MV-4-11 (cell line): ENCODE results near the gene ZNF784.

Experiments used
- DNase-seq: peaks from one replicate; lab custom pipeline; 2025; lab: John Stamatoyannopoulos, UW

ZNF784 gene

GRCh38 chr19:55656552-55656951, 32.2 kb upstream of the ZNF784 start:
- no peak for DNase-seq

GRCh38 chr19:55655648-55656040, 31.3 kb upstream of the ZNF784 start:
- DNase-seq: no peak

DNA sequence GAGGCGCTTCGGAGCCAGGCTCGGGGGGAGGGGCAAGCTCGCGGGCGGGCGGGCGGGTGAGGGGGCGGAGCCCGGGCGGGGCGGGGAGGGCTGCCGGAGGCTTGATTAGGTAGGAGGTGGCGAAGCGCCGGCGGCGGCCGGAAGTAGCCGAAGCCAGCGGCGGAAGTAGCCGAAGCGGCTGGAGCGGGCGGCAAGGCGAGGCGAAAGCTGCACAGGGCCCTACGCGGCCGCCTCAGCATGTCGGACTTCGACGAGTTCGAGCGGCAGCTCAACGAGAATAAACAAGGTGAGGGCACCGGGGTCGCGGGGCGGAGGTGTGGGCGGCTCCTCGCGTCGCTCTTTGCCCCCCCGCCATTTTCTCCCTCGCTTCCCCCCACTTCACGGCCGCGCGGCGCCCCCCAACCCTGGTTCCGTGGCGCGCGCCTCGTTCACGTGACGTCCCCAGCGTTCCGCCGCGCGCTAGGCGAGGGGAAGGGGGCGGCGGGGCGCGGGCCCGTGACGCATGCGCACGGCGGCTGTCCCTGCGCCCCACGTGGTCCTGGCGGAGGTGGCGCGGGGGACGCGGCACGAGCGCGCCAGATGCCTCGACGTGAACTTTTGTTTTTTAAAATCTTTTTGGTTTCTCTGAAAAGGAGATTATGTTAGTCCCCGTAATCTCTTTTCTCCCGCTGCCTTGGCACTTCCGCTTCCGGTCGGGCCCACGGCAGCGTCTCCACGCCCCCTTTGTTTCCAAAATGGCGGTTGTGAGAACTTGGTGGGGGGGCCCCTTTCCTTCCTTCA, 30.7 kb upstream of the ZNF784 start, which contains the start of gene U2AF2:
Gene U2AF2 (plus strand): TSS at position 168 of the 780 bp plus-strand sequence. CDS start 70 bp downstream, at position 238.
- DNase-seq: peak; percentile 96

DNA sequence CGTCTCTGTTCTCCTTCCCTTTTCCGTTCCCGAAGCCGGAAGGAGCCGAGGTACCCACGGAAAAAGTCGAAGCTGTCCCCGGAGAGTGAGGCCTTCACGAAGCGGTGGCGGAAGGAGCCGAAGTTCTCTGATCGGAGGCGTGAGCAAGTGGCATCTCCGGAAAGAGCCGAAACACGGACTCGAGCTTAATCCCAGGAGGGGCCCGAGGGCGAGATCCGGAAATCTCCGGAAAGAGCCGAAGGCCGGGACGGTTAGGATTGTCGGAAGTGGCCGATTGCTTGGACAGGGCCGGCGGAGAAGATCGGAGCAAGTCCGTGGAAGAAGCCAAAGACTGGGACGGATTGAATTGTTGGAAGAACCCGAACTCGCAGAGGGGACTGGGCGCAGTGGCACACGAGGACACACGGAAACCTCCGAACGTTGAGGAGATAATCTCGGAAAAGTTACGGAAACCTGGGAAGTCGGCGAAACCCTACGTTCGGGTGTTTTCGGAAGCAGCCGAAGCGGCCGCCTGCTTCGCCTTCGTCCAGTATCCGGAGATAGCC, 30.0 kb upstream of the ZNF784 start:
- DNase-seq: peak; percentile 100

DNA sequence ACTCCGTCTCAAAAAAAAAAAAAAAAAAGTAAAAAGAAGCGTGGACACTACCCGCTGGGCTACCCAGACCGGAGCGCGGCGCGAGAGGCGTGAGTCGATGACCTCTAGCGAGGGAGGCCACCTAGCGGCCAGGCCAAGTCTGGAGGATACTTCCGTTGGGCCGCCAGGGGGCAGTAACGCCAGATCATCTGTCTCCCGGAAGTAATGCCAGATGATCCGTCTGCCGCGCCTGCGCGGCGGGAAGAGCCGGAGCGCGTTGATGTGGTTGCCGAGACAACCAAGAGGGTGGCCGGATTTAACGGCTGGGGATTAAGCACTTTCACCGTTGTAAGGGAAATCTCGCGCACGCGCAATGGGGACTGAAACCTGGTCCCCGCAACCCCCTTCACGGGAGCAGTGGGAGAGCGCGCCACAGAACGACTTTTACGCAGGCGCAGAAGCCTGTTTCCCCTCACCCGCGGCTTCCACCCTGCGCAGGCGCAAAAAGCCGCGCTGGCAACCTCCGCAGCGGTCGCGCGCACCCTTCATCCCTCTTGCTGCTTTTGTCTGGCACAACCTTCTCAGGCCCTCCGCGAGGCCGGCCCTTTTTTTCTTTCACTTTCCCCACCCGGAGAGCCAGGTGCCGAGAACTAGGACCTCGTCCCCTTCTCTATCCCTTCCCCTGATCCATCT, 29.4 kb upstream of the ZNF784 start:
- DNase-seq: peak; percentile 100

DNA sequence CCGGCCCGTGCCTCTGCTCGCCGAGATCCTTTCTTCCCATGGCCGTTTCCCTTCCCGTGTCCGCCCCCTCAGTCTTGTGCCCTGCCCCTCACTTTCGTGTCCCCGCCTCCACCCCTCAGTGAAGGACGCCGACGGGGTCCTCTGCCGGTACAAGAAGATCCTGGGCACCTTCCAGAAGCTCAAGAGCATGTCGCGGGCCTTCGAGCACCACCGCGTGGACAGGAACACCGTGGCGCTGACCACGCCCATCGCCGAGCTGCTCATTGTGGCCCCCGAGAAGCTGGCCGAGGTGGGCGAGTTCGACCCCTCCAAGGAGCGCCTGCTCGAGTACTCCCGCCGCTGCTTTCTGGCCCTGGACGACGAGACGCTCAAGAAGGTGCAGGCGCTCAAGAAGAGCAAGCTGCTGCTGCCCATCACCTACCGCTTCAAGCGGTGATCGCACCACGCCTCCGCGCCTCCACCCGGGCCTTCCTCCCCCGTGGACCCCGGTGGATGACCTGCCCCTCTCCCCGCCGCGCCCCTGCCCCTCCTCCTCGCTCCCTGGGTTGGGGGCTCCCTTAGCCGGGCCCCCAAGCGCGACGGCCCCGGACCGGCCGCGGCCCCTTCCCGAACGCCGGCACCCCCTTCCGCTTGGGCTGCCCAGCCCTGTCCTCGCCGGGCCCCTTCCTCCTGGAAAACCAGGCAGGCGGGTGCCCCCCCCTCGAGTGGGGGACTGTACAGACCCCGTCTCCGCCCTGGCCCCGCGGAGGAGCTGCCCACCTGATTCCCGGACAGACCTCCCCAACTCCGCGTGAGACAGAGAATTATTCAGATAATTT, 28.2 kb upstream of the ZNF784 start:
- DNase-seq: no peak

GRCh38 chr19:55651236-55651635, 26.9 kb upstream of the ZNF784 start:
- no peak for DNase-seq

- DNase-seq: no peak
Measured at GRCh38 chr19:55650602-55651230, 26.4 kb upstream of the ZNF784 start.

- no peak for DNase-seq
Measured at GRCh38 chr19:55650126-55650557, 25.8 kb upstream of the ZNF784 start.

DNA sequence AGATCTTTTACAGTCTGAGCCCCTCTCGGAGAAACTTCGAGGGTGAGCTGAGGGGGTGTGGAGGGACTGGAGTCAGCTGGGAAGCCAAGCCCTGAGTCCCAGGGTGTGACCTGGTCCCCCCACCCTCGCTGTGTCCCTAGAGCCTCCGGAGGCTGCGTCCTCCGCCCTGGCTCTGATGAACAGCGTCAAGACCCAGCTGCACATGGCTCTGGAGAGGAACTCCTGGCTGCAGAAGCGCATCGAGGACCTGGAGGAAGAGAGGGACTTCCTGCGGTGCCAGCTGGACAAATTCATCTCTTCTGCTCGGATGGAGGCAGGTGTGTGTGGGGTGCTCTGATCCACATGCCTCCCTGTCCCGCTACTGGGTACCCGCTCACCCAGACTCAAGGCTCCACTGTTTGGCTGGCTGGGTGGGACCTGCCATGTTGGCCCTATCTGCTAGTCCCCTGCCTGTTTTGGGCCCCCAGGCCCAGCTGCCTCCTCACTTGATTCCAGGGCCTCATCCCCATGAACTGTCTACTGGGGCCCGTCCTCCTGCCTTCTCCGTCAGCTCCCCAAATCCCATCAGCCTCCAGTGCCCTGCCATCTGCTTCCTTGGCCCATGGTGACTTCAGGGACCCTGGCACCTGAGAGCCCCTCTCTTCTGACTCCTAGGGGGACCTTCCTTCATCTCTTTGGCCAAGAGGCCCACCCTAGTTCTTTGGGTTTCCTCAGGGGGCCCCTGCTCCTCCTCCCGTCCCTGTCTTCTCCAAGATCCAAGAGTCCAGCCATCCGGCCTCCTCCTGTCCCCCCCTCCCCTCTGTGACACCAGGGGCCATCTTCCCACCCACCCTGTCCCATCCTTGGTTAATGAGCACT, 25.1 kb upstream of the ZNF784 start:
- no peak for DNase-seq

DNA sequence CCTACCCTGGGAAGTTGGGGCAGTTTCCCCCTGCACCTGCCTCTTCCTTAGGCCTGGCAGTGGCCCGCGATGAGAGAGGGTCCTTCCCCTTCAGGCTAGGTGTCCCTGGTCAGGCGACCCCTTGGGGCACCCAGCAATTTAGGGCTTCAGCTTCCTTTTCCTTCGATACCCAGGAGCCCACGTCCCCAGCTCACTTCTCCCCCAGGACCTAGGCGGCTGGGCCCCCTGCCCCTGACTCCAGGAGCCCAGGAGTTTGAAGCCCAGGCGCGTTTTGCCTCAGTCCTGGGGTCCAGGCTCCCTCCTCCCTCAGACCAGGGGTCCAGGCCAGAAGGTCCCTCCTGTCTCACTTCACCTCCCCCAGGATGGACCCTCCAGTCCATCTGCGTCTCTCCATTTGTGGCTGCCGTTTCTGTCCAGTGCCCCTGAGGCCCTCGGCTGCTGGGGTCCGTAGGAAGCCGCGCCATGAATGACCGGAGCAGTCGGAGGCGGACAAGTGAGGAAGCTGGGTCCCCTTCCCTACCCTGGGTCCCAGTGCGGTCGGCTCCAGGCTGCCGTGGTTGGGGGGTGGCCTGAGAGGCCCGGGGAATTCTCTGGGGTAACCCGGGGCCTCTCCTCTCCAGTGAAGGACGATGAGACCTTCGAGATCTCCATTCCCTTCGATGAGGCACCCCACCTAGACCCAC, 24.4 kb upstream of the ZNF784 start:
- no peak for DNase-seq

DNA sequence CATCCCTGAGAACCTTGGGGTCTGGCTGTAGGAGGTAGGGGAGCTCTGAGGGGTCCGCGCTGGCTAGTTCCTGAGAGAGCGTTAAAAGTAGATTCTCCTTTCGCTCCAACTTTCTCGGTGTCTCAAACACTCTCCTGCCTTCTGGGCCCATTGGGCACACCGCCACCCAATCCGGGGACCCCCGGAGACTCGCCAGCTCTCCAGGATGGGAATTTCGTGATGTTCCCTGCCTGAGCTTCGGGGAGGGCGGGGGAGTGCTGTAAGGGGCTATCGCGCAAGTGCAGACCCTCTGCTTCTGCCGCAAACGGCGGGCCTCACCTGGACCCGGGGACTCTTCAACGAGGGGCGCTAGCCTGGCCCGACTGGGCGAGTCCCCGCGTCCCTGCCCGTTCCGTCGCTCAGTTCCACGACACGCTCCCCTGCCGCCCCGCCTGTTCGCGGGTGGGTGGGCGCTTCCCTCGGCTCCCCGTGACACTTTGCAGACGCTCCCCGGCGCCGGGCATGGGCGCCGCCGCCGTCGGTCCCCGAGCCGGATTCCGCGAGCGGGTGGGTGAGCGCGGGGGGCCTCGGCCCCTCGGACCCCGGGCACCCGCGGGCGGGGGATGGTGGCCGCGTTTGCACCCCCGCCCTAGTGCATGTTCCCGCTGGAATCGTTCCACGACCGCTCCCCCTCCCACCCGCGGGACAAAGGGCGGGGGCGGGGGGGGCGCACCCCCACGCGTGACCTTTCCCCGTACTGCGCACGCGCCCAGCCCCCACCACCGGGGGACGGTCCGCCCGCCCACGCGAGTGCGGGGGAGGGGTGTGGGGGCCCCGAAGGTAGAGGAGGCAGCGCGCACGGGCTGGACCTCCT, 23.6 kb upstream of the ZNF784 start, which contains the start of gene CCDC106:
Gene CCDC106 (plus strand): TSS at position 481 of the 853 bp plus-strand sequence. CDS start 835 bp downstream, outside the sequence.
- peak; percentile 52 for DNase-seq

DNA sequence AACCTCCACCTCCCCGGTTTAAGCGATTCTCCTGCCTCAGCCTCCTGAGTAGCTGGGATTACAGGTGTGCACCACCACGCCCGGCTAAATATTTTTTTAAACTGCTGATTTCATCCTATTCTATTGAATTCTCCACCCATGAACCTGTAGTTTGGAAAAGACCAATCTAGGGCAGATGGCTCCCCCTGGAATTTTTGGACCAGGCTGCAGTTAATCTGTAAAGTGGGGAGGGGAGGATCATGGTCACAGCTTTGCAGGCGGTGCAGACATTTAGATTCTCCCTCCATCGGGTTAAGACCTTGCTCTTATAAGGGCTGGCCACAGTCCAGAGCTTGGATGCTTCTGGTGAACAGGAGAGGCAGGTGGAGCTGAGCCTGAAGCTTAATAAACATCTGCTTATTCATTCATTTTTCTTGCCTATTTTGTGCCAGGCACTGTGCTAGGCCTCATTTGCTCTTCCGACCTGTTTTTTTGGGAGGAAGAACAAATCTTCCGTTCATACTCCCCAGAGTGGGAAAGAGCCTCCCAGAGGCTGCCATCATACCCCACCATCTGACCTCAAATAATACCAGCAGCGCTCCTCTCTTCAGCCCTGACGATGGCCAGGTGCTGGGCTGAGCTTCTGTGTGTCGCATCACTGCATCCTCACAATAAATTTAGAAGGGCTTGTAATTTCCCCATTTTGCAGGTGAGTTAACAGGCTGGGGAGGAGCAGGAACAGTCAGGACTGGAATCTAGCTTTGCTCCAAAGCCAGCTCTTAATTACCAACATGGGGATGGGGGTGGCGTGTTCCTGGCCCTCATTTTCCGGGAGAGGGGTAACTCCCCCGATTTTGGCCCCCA, 22.7 kb upstream of the ZNF784 start:
- DNase-seq: no peak

DNA sequence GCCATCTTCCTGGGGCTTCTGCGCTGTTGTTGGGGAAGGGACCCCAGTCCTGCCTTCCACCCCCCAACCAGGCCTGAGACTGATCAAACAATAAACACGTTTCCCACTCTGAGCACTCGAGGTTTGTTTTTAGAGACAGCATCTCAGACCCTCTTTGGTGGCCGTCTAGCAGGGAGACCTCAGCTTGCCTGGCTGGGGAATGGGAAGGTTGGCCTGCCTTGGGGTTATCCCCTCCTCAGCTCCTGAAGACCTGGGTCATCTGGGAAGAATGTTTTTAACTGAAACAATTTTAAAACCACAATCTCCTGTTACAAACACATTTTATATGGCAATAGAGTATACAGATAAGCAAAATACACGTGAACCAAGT, 21.1 kb upstream of the ZNF784 start:
- no peak for DNase-seq

- no peak for DNase-seq
Measured at GRCh38 chr19:55644842-55645511, 20.6 kb upstream of the ZNF784 start.

GRCh38 chr19:55644191-55644833, 19.9 kb upstream of the ZNF784 start:
- no peak for DNase-seq

DNA sequence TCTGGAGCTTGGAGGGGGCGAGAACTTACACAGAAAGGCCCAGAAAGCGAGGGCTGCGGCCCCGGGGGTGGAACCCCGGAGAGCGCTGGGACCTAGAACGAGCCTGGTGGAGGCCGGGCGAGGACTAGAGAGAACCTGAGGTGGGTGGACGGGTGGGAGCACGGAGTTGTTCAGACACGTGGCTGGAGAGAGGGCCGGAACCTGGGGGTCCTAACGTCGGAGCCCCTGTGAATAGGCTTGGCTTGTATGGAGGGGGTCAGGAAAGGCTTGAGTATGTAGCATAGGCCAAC, 19.5 kb upstream of the ZNF784 start:
- no peak for DNase-seq
